Rectal smooth muscle tissue (tissue), 1 donor: ENCODE measurements around the gene GRB10.

Experiments
- H3K27ac ChIP-seq: one replicate; pipeline ENCODE4 v1.7.0; 2013; ENCODE audit warnings: low read depth, low read length, inconsistent platforms
- H3K27me3 ChIP-seq: one replicate; pipeline ENCODE4 v1.7.0; 2013; ENCODE audit warnings: low read length; ENCODE audit not compliant: control insufficient read depth, insufficient read depth
- H3K36me3 ChIP-seq: one replicate; pipeline ENCODE4 v1.7.0; 2013; ENCODE audit warnings: low read length; ENCODE audit not compliant: control insufficient read depth, insufficient read depth
- H3K4me1 ChIP-seq: one replicate; pipeline ENCODE4 v1.7.0; 2013; ENCODE audit warnings: low read length; ENCODE audit not compliant: control insufficient read depth, insufficient read depth
- H3K4me3 ChIP-seq: one replicate; pipeline ENCODE4 v1.7.0; 2013; ENCODE audit warnings: low read length
- H3K9ac ChIP-seq: one replicate; pipeline ENCODE4 v1.7.0; 2013; ENCODE audit warnings: low read length

GRB10 gene

GRCh38 chr7:50595491-50596102, 187.1 kb downstream of the GRB10 start:
- Histone ChIP-seq H3K4me3 (no peak overlapping the region), H3K9ac (no peak overlapping the region), H3K27me3 (no peaks in the 10 kb centered on the region), H3K36me3 (no peaks in the 10 kb centered on the region), H3K4me1 (no peaks in the 10 kb centered on the region), H3K27ac (no peak overlapping the region)

GRCh38 chr7:50594734-50595485, 187.8 kb downstream of the GRB10 start:
- Histone ChIP-seq H3K4me1 (no peaks in the 10 kb centered on the region), H3K36me3 (no peaks in the 10 kb centered on the region), H3K27ac (no peak overlapping the region), H3K9ac (no peak overlapping the region), H3K27me3 (no peaks in the 10 kb centered on the region), H3K4me3 (no peak overlapping the region)

- Histone ChIP-seq H3K36me3 (no peaks in the 10 kb centered on the region), H3K9ac (no peak overlapping the region), H3K27me3 (no peaks in the 10 kb centered on the region)
Measured at GRCh38 chr7:50594136-50594535, 188.6 kb downstream of the GRB10 start.

GRCh38 chr7:50592940-50593339, 189.8 kb downstream of the GRB10 start:
- no peak overlapping the region for H3K27ac ChIP-seq
- no peak overlapping the region for H3K4me3 ChIP-seq
- H3K27me3 ChIP-seq: no peaks in the 10 kb centered on the region
- no peaks in the 10 kb centered on the region for H3K4me1 ChIP-seq
- H3K36me3 ChIP-seq: no peaks in the 10 kb centered on the region
- H3K9ac ChIP-seq: no peak overlapping the region

More at GRCh38 chr7:50594136-50594535, 188.6 kb downstream of the GRB10 start:
- no peak overlapping the region for H3K27ac ChIP-seq
- H3K4me1 ChIP-seq: no peaks in the 10 kb centered on the region
- H3K4me3 ChIP-seq: no peak overlapping the region

- no peak overlapping the region for H3K27ac ChIP-seq
- no peak overlapping the region for H3K9ac ChIP-seq
- no peak overlapping the region for H3K4me3 ChIP-seq
- no peaks in the 10 kb centered on the region for H3K27me3 ChIP-seq
- H3K36me3 ChIP-seq: no peaks in the 10 kb centered on the region
- H3K4me1 ChIP-seq: no peaks in the 10 kb centered on the region
Measured at GRCh38 chr7:50591480-50592438, 190.9 kb downstream of the GRB10 start.

- no peak overlapping the region for H3K27ac ChIP-seq
- H3K36me3 ChIP-seq: no peaks in the 10 kb centered on the region
- H3K4me3 ChIP-seq: no peak overlapping the region
- H3K4me1 ChIP-seq: no peaks in the 10 kb centered on the region
- H3K27me3 ChIP-seq: no peaks in the 10 kb centered on the region
- no peak overlapping the region for H3K9ac ChIP-seq
Measured at GRCh38 chr7:50591098-50591479, 191.6 kb downstream of the GRB10 start.

GRCh38 chr7:50590535-50590934, 192.2 kb downstream of the GRB10 start:
- no peaks in the 10 kb centered on the region for H3K4me1 ChIP-seq
- H3K4me3 ChIP-seq: no peak overlapping the region
- H3K36me3 ChIP-seq: no peaks in the 10 kb centered on the region

GRCh38 chr7:50589364-50589763, 193.3 kb downstream of the GRB10 start:
- no peaks in the 10 kb centered on the region for H3K27me3 ChIP-seq
- no peak overlapping the region for H3K9ac ChIP-seq
- no peaks in the 10 kb centered on the region for H3K36me3 ChIP-seq
- no peak overlapping the region for H3K4me3 ChIP-seq
- no peak overlapping the region for H3K27ac ChIP-seq
- no peaks in the 10 kb centered on the region for H3K4me1 ChIP-seq

More at GRCh38 chr7:50590535-50590934, 192.2 kb downstream of the GRB10 start:
- no peaks in the 10 kb centered on the region for H3K27me3 ChIP-seq
- H3K9ac ChIP-seq: no peak overlapping the region
- H3K27ac ChIP-seq: no peak overlapping the region

GRCh38 chr7:50588937-50589336, 193.8 kb downstream of the GRB10 start:
- H3K27me3 ChIP-seq: no peaks in the 10 kb centered on the region
- no peak overlapping the region for H3K4me3 ChIP-seq
- H3K27ac ChIP-seq: no peak overlapping the region
- no peaks in the 10 kb centered on the region for H3K36me3 ChIP-seq
- no peak overlapping the region for H3K9ac ChIP-seq
- H3K4me1 ChIP-seq: no peaks in the 10 kb centered on the region

- Histone ChIP-seq H3K36me3 (no peaks in the 10 kb centered on the region), H3K4me1 (no peaks in the 10 kb centered on the region), H3K27me3 (no peaks in the 10 kb centered on the region), H3K4me3 (no peak overlapping the region), H3K9ac (no peak overlapping the region), H3K27ac (no peak overlapping the region)
Measured at GRCh38 chr7:50587737-50588136, 195.0 kb downstream of the GRB10 start.

GRCh38 chr7:50584793-50585408, 197.8 kb downstream of the GRB10 start:
- no peaks in the 10 kb centered on the region for H3K4me1 ChIP-seq
- H3K4me3 ChIP-seq: no peak overlapping the region
- H3K9ac ChIP-seq: no peak overlapping the region
- no peak overlapping the region for H3K27ac ChIP-seq
- no peaks in the 10 kb centered on the region for H3K27me3 ChIP-seq
- no peaks in the 10 kb centered on the region for H3K36me3 ChIP-seq

GRCh38 chr7:50584386-50584785, 198.3 kb downstream of the GRB10 start:
- no peak overlapping the region for H3K4me3 ChIP-seq
- H3K27me3 ChIP-seq: no peaks in the 10 kb centered on the region
- H3K27ac ChIP-seq: no peak overlapping the region
- H3K4me1 ChIP-seq: no peaks in the 10 kb centered on the region
- H3K36me3 ChIP-seq: no peaks in the 10 kb centered on the region
- H3K9ac ChIP-seq: no peak overlapping the region
